Erythroblast (primary cell): ENCODE results near the gene PFN4.

Experiments
- DNase-seq, 2 experiments: peaks; one replicate each; lab custom pipeline; 2025; lab: John Stamatoyannopoulos, UW
- GATA1 ChIP-seq: IDR thresholded peaks from 2 replicates; pipeline ENCODE4 v1.6.1; 2011; ENCODE audit warnings: low read depth, mild to moderate bottlenecking, control low read depth, low read length, moderate library complexity
- POLR2A ChIP-seq: IDR thresholded peaks from 2 replicates; pipeline ENCODE4 v1.6.1; 2011; ENCODE audit warnings: mild to moderate bottlenecking, low read length

PFN4 gene

GRCh38 chr2:24077879-24078278 is 45.3 kb downstream of the PFN4 start:
- DNase-seq: no peak

GRCh38 chr2:24077535-24077877 is 45.6 kb downstream of the PFN4 start:
- TF ChIP-seq GATA1 (no peak), POLR2A (peak; percentile 28)
- peak; percentile 49 to 60 for DNase-seq

More at GRCh38 chr2:24077879-24078278, 45.3 kb downstream of the PFN4 start:
- TF ChIP-seq POLR2A: no peak
- TF ChIP-seq GATA1: no peak

- peak; percentile 65 to 68 for DNase-seq
- TF ChIP-seq GATA1 (no peak), POLR2A (peak; percentile 27)
Measured at GRCh38 chr2:24076849-24077534, 46.1 kb downstream of the PFN4 start.

GRCh38 chr2:24075915-24076848 is 47.0 kb downstream of the PFN4 start, which contains the start of gene SF3B6:
Gene SF3B6 (minus strand): TSS chr2:24076326. CDS start chr2:24076229, 97 bp downstream.
- peak; percentile 98 for DNase-seq
- TF ChIP-seq POLR2A: peak; percentile 90
- TF ChIP-seq GATA1: no peak

- no peak for TF ChIP-seq GATA1
- TF ChIP-seq POLR2A: no peak
- no peak for DNase-seq
Measured at GRCh38 chr2:24075259-24075658, 47.9 kb downstream of the PFN4 start.

- DNase-seq: no peak
Measured at GRCh38 chr2:24073816-24074215, 49.3 kb downstream of the PFN4 start.

GRCh38 chr2:24072259-24072658 is 50.9 kb downstream of the PFN4 start:
- no peak for DNase-seq
- TF ChIP-seq GATA1: no peak
- no peak for TF ChIP-seq POLR2A

More at GRCh38 chr2:24073816-24074215, 49.3 kb downstream of the PFN4 start:
- TF ChIP-seq GATA1: no peak
- no peak for TF ChIP-seq POLR2A

GRCh38 chr2:24065341-24065740 is 57.8 kb downstream of the PFN4 start:
- no peak for TF ChIP-seq GATA1
- TF ChIP-seq POLR2A: no peak
- no peak for DNase-seq
